PC-9 (cell line): ENCODE data around the gene SCAMP1.

Source experiments
- CTCF ChIP-seq: fragments of 200-600 bp; sonication (generic); conservative IDR thresholded peaks from 2 replicates; pipeline ENCODE4 v1.6.1; 2017; ENCODE audit warnings: mixed run types, antibody characterized with exemption, mild to moderate bottlenecking, moderate library complexity
- EZH2 ChIP-seq: fragments of 200-600 bp; sonication (generic); IDR thresholded peaks from 2 replicates; pipeline ENCODE4 v1.8.0; 2017; ENCODE audit warnings: antibody characterized with exemption, low read depth

- no peak for TF ChIP-seq CTCF
- no peak for TF ChIP-seq EZH2
These were observed 147.1 kb downstream of the SCAMP1 start for GRCh38 chr5:78507531-78507930.
